Smooth muscle cell of the brain vasculature (primary cell): ENCODE data around the gene RAB12.
"Not testable (repeated sequence)": the region's sequence is repeated elsewhere in the genome, so short reads cannot be mapped to it uniquely, and the experiment has no call there.

ENCODE experiments used
- DNase-seq: peaks from one replicate; pipeline ENCODE4 v3.0.0-alpha.2; 2012; ENCODE audit warnings: low read depth, low spot score

The RAB12 gene

DNA sequence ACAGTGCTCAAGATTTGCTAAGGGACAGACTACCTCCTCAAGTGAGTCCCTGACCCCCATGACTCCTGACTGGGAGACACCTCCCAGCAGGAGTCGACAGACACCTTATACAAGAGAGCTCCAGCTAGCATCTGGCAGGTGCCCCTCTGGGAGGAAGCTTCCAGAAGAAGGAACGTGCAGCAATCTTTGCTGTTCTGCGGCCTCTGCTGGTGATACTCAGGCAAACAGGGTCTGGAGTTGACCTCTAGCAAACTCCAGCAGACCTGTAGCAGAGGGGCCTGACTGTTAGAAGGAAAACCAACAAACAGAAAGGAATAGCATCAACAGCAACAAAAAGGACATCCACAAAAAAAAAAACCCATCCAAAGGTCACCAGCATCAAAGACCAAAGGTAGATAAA lies 38.1 kb downstream of the RAB12 start:
- not testable (repeated sequence) for DNase-seq

DNA sequence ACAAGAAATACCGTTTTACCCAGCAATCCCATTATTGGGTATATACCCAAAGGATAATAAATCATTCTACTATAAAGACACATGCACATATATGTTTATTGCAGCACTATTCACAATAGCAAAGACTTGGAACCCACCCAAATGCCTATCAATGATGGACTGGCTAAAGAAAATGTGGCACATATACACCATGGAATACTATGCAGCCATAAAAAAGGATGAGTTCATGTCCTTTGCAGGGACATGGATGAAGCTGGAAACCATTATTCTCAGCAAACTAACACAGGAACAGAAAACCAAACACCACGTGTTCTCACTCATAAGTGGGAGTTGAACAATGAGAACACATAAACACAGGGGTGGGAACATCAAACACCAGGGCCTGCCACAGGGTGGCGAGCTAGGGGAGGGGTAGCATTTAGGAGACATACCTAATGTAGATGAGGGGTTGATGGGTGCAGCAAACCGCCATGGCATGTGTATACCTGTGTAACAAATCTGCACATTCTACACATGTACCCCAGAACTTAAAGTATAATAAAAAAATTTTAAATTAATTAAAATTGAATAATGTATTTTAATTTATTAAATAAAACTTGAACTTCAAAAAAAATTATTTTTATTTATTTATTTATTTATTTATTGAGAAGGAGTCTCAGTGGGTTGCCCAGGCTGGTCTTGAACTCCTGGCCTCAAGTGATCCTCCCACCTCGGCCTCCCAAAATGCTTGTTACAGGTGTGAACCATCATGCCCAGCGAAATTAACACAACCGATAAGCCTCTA lies 42.4 kb downstream of the RAB12 start:
- not testable (repeated sequence) for DNase-seq

DNA sequence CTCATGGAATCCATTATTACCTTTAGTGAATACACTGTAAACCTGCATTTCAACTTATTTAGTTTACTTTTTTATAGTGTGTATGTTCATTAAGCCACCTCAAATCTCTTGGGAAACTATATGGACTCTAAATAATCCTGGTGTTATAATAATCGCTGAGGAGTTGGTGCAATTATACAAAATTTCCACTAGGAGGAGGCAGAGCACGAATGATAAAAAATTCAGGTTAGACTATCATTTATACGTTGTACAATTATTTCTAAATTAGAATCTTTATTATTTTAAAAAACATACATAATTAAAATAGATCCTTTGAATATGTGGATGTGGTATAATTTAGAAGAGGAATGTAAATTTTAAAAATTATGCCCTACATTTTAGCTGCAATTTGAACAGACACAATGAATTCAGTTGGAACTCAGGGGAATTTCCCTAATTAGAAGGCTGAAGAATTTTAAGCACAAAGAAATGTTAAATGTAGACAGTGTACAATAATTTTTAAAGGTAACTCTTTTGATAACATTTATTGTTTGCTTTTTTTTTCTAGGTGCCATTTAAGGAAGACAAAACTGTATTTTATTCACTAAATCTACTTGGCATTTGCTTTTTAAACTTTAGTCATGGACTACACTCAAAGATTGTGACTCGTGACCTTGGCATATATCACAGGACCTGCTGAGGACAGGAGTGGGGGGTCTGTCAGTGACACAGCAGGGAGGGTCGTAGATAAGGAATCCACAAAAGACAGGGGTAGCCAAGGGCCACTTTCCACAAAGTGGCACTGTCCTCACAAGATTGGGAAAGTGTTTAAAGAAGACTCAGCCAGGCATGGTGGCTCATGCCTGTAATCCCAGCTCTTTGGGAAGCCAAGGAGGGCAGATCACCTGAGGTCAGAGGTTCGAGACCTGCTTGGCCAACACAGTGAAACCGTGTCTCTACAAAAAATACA lies 45.5 kb downstream of the RAB12 start:
- DNase-seq, result no peak

DNA sequence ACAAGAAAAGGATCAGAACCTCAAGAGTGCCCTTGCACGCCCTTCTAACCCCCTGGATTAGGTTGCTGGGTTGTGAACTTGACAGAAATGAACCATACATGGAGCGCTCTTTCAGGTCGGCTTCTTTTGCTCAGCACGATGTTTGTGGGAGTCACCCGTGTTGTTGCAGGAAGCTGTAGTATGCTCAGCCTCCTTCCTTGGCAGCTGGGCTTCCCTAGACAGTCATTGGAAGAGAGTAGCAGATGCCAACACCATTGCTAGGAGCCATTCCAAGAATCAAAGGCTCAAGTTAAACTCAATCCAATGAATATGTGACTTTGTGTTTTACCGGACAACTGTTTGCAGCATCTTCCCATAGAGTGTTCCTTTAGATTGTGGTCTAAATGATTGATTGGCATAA lies 47.0 kb downstream of the RAB12 start:
- DNase-seq, result no peak

DNA sequence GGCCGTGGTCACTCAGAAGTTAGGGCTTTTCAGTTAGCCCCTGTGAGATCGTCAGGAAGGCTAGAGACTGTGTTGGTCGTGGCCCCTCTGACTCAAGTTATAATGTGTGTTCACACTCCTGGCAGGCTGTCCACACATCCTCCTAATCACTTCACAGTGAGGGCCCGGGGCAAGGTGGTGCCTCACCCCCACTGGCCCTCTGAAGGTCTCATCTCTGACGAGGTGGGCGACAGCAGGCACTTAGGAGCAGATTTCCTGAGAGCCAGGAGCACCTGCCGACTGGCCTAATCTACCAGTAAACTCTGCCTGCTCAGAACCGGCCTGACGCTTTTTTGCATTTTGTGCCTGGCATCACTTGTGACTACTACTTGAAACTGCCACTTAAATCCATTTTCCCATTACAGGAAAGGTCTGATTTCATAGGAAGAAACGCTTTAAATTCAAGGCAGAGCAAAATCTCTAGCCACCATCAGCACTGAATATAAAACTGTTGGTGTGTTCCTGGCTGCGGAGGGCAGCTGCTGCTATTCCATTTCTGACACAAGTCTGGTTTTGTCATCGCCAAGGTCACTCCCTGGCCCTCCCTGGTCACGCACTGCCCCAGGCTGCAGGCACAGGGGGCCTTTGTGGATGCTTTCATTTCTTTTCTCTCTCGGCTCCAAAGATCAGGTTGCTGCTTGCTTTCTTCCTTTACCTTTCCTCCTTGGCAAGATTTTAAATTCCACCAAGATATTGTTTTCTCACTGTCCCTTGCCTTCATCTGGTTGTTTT lies 48.0 kb downstream of the RAB12 start:
- DNase-seq, result no peak

DNA sequence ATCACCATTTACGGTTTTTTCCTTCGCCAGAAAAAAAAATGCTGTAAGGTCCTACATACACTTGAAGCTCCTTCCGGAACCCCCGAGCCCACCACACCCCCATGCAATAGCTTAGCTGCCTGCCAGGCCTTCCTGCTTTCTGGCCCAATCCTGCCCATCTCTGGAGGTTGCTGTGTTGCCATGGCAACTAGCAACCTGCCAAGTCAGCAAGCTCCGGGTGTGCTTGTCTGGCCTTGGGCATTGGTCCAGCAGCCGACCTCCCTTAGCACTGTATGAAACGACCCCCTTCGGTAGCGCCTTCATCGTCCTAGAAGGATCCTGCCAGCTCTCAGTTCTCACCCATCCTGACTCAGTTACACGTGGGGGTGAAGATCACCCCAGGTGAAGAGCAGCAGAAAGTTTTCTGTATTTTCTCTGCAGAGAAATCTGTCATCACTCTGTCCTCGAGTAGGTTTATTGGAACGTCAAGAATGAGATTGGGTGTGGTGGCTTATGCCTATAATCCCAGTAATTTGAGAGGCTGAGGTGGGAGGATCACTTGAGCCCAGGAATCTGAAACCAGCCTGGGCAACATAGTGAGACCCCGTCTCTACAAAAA lies 48.7 kb downstream of the RAB12 start:
- DNase-seq, result no peak

DNA sequence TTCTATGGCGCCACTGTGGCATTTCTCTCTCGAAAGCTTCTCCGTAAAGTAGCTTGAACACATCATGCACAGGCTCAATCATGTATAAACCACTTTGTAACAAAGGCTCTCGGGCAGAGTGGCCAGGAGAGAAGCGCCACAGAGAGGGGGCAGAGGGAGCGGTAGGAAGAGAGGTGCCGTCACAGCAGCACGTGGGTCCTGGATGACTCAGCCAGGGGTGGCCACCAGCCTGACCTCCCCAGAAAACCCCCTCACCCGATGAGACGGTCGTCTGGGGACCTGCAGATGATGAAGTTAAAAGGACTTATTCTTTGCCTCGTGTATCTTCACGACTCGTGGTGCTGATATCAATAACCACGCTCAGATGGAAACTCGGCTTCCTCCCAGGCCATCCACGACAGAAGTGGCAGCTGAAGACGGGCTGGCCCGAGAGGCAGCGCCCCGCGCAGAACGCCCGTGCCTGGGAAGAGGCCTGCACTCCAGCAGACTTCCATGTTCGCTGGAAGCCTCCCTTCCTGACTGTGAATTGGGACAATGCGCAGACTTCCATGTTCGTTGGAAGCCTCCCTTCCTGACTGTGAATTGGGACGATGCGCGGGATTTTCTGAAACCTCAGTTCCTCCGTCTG lies 49.7 kb downstream of the RAB12 start:
- no peak for DNase-seq

- DNase-seq, result no peak
Measured at GRCh38 chr18:8659609-8660242, 50.5 kb downstream of the RAB12 start.

GRCh38 chr18:8660316-8660715 lies 51.1 kb downstream of the RAB12 start:
- DNase-seq, result no peak

DNA sequence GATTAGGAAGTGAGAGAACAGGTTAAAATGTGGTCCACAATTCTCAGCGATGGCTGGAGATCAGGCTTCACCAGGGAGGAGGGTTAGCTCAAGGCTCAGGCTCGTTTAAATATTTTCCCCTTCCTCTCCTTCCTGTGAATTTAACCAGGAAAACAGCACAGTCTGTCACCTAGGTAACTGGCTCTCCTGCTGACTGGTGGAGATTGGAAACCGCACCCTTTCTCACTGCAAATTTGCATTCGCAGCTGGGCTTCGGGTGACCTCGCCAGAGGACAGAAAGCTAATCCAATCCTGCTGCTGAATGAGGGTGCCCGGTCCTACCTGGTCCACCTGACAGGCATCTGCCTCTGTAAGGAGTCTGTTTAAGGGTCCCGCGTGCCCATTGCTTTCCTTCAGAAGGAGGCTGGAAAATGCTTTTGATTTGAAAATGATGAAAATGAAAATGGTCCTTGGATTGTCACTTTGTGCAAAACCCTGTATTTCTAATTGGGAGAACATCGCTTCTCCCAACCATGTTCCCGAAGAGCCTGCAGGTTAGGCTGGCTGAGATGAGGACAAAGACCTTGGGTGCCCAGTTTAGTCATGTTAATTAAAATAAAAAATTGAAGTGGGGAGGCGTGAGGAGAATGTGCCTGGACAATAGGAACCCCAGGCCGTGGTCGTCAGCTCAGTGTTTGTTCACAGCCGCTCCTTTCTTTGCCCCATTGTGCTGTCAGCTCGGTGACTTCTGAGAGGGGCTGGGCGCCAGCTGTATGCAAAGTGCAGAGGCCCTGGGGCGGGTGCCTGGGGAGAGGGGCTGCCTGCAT lies 52.7 kb downstream of the RAB12 start:
- DNase-seq, result no peak

GRCh38 chr18:8662560-8663255 lies 53.5 kb downstream of the RAB12 start:
- DNase-seq, result no peak

DNA sequence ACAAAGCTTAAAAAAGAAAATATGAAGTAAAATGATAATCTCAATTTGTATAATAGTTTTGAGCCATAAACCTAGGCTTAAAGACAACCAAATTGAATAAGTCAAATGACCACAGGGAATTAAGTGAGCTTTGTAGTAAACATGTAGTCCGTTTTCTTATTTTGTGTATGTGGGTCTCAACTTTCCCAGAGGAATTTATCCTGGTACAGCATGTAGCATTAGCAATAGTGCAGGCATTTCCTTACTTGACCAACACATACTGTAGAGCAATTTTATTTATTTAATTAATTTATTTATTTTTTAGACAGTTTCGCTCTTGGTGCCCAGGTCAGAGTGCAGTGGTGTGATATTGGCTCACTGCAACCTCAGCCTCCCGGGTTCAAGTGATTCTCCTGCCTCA lies 58.6 kb downstream of the RAB12 start:
- DNase-seq, result no peak

DNA sequence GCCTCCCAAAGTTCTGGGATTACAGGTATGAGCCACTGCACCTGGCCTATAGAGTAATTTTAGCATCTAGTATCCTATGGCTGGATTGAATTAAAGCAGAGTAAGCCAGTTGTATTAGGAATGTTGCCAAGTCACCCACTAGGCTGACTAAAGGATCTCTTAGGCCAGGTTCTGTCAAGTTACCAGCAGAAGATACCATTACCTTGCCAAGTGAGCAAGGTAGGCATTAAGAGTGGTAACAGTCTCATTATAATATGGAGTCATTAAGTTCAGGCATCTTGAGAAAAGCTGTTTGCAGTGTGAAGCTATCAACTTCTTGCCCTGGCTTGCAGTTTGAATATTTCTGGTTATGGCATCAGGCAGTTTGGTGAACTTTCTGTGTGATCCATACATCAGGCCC lies 59.1 kb downstream of the RAB12 start:
- DNase-seq, result no peak

DNA sequence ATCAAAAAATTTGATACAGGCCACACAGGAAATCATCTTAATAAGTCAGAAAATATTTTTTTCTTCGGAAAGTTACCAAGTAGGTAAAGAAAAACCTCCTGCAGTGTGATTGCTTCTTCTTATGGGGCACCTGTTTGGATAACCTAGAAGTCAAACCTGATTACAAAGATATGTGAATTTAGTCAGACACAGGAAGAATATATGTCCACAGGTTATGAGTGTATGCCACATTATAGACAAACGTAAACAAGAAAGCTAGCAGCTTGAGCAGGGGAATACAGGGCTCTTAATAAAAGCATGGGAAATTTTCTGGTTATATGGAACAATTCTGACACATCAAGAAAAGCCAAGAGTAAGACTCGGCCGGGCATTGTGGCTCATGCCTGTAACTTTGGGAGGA lies 60.3 kb downstream of the RAB12 start:
- DNase-seq, result no peak

- no peak for DNase-seq
Measured at GRCh38 chr18:8673256-8674209, 64.3 kb downstream of the RAB12 start.

DNA sequence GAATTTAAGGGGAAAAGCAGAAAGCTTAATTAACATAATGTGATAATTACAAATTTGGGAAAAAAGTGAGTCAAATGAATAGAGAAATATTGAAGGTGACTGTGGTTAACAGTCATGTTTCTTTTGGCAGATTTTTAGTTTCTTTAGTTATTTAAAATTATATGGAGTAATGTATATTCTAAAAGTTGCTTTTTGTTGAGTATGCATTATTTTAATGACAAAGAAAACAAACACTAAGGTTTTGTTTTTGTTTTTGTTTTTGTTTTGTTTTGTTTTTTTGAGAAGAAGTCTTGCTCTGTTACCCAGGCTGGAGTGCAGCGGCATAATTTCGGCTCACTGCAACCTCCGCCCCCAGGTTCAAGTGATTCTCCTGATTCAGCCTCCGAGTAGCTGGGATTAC lies 65.8 kb downstream of the RAB12 start:
- no peak for DNase-seq

- no peak for DNase-seq
Measured at GRCh38 chr18:8681196-8681595, 72.0 kb downstream of the RAB12 start.

- DNase-seq, result no peak
Measured at GRCh38 chr18:8684577-8684976, 75.3 kb downstream of the RAB12 start.
